ENCODE results near the gene KLHL1.

KLHL1 gene

GRCh38 chr13:69769608-69770007, 338.6 kb downstream of the KLHL1 start:
- Histone ChIP-seq H3K36me3 (ENCODE audit: insufficient read depth, low read length) (no peaks in the 10 kb centered on the region), H3K9ac (ENCODE audit: low read depth, low read length) (no peak overlapping the region), H3K27ac (ENCODE audit: low read depth, low read length) (no peak overlapping the region), H3K4me3 (ENCODE audit: low read length) (no peak overlapping the region), H3K9me3 (ENCODE audit: insufficient read depth, low read depth, low read length) (peaks cover 25% of the 10 kb centered on the region), H3K4me1 (ENCODE audit: insufficient read depth, low read length) (no peaks in the 10 kb centered on the region), H3K27me3 (ENCODE audit: insufficient read depth, low read length) (no peaks in the 10 kb centered on the region)
- 100% methylated on average over 3 of the region's 3 CpGs for WGBS

- Histone ChIP-seq H3K9me3 (ENCODE audit: insufficient read depth, low read depth, low read length) (no peaks in the 10 kb centered on the region), H3K27me3 (ENCODE audit: insufficient read depth, low read length) (no peaks in the 10 kb centered on the region), H3K27ac (ENCODE audit: low read depth, low read length) (no peak overlapping the region), H3K36me3 (ENCODE audit: insufficient read depth, low read length) (no peaks in the 10 kb centered on the region), H3K9ac (ENCODE audit: low read depth, low read length) (no peak overlapping the region), H3K4me3 (ENCODE audit: low read length) (no peak overlapping the region), H3K4me1 (ENCODE audit: insufficient read depth, low read length) (no peaks in the 10 kb centered on the region)
- 95% methylated on average over 1 of the region's 1 CpG for WGBS
These were observed 346.7 kb downstream of the KLHL1 start for GRCh38 chr13:69761581-69761980.

- H3K36me3 ChIP-seq (ENCODE audit: insufficient read depth, low read length) = no peaks in the 10 kb centered on the region
- H3K27ac ChIP-seq (ENCODE audit: low read depth, low read length) = no peak overlapping the region
- 96% methylated on average over 2 of the region's 2 CpGs for WGBS
- H3K9ac ChIP-seq (ENCODE audit: low read depth, low read length) = no peak overlapping the region
- H3K9me3 ChIP-seq (ENCODE audit: insufficient read depth, low read depth, low read length) = no peaks in the 10 kb centered on the region
- no peaks in the 10 kb centered on the region for H3K27me3 ChIP-seq (ENCODE audit: insufficient read depth, low read length)
- H3K4me1 ChIP-seq (ENCODE audit: insufficient read depth, low read length) = no peaks in the 10 kb centered on the region
- H3K4me3 ChIP-seq (ENCODE audit: low read length) = no peak overlapping the region
These were observed 353.2 kb downstream of the KLHL1 start for GRCh38 chr13:69755101-69755500.

- 94% methylated on average over 4 of the region's 4 CpGs for WGBS
These were observed 357.0 kb downstream of the KLHL1 start for GRCh38 chr13:69751259-69751658.

GRCh38 chr13:69737129-69737935, 370.9 kb downstream of the KLHL1 start:
- Histone ChIP-seq H3K27ac (ENCODE audit: low read depth, low read length) (no peak overlapping the region), H3K36me3 (ENCODE audit: insufficient read depth, low read length) (no peaks in the 10 kb centered on the region), H3K9ac (ENCODE audit: low read depth, low read length) (no peak overlapping the region), H3K4me1 (ENCODE audit: insufficient read depth, low read length) (no peaks in the 10 kb centered on the region), H3K4me3 (ENCODE audit: low read length) (no peak overlapping the region), H3K27me3 (ENCODE audit: insufficient read depth, low read length) (no peaks in the 10 kb centered on the region), H3K9me3 (ENCODE audit: insufficient read depth, low read depth, low read length) (no peaks in the 10 kb centered on the region)
- WGBS = 94% methylated on average over 11 of the region's 11 CpGs

More at GRCh38 chr13:69751259-69751658, 357.0 kb downstream of the KLHL1 start:
- H3K36me3 ChIP-seq (ENCODE audit: insufficient read depth, low read length) = no peaks in the 10 kb centered on the region
- no peaks in the 10 kb centered on the region for H3K27me3 ChIP-seq (ENCODE audit: insufficient read depth, low read length)
- no peaks in the 10 kb centered on the region for H3K4me1 ChIP-seq (ENCODE audit: insufficient read depth, low read length)
- no peak overlapping the region for H3K27ac ChIP-seq (ENCODE audit: low read depth, low read length)
- no peak overlapping the region for H3K4me3 ChIP-seq (ENCODE audit: low read length)
- no peak overlapping the region for H3K9ac ChIP-seq (ENCODE audit: low read depth, low read length)
- H3K9me3 ChIP-seq (ENCODE audit: insufficient read depth, low read depth, low read length) = no peaks in the 10 kb centered on the region

DNA sequence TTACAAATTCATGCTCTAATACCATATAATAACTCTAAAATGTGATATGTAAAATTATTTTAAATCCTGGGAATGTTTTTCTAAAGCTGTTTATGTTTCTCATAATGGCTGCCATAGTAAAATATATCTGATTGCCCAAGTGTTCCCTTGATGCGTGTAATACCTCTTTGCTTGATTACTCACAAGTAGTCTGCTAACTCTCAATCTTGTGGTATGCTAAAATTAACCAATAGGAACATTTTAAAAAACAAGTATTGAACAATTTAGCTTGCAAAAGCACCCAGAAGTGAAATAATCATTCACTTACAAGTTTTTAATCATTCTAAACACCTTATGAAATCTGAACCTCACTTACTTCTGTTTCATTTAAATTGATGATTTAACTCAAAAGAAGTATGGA, 386.6 kb downstream of the KLHL1 start:
- 100% methylated on average over 1 of the region's 1 CpG for WGBS
- Histone ChIP-seq H3K9ac (ENCODE audit: low read depth, low read length) (no peak overlapping the region), H3K4me3 (ENCODE audit: low read length) (no peak overlapping the region), H3K27ac (ENCODE audit: low read depth, low read length) (no peak overlapping the region), H3K4me1 (ENCODE audit: insufficient read depth, low read length) (no peaks in the 10 kb centered on the region), H3K36me3 (ENCODE audit: insufficient read depth, low read length) (no peaks in the 10 kb centered on the region), H3K9me3 (ENCODE audit: insufficient read depth, low read depth, low read length) (no peaks in the 10 kb centered on the region), H3K27me3 (ENCODE audit: insufficient read depth, low read length) (no peaks in the 10 kb centered on the region)

GRCh38 chr13:69720278-69720983, 387.8 kb downstream of the KLHL1 start:
- Histone ChIP-seq H3K9ac (ENCODE audit: low read depth, low read length) (no peak overlapping the region), H3K4me1 (ENCODE audit: insufficient read depth, low read length) (no peaks in the 10 kb centered on the region), H3K27ac (ENCODE audit: low read depth, low read length) (no peak overlapping the region), H3K9me3 (ENCODE audit: insufficient read depth, low read depth, low read length) (no peaks in the 10 kb centered on the region), H3K36me3 (ENCODE audit: insufficient read depth, low read length) (no peaks in the 10 kb centered on the region), H3K27me3 (ENCODE audit: insufficient read depth, low read length) (no peaks in the 10 kb centered on the region), H3K4me3 (ENCODE audit: low read length) (no peak overlapping the region)

DNA sequence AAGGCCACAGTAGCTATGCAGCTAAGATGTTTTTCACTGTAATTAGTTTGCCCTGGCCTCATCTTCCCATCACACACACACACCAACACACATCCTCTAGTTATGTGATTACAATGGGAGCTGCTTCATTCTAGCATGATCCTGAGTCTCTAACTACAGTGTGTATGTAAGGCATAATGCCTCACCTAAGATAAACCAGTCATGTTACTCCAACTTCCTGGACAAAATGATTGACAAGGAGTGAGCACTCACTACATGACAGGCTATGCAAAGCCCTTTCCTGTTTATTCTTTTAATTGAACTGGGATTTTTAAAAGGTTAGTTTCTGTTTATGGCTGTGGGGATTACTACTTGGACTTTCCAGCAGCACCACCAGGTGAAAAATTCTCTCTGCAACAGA, 401.4 kb downstream of the KLHL1 start:
- H3K4me1 ChIP-seq (ENCODE audit: insufficient read depth, low read length) = no peaks in the 10 kb centered on the region
- H3K36me3 ChIP-seq (ENCODE audit: insufficient read depth, low read length) = no peaks in the 10 kb centered on the region
- H3K4me3 ChIP-seq (ENCODE audit: low read length) = no peak overlapping the region
- H3K27ac ChIP-seq (ENCODE audit: low read depth, low read length) = no peak overlapping the region
- no peaks in the 10 kb centered on the region for H3K9me3 ChIP-seq (ENCODE audit: insufficient read depth, low read depth, low read length)
- no peaks in the 10 kb centered on the region for H3K27me3 ChIP-seq (ENCODE audit: insufficient read depth, low read length)
- H3K9ac ChIP-seq (ENCODE audit: low read depth, low read length) = no peak overlapping the region

DNA sequence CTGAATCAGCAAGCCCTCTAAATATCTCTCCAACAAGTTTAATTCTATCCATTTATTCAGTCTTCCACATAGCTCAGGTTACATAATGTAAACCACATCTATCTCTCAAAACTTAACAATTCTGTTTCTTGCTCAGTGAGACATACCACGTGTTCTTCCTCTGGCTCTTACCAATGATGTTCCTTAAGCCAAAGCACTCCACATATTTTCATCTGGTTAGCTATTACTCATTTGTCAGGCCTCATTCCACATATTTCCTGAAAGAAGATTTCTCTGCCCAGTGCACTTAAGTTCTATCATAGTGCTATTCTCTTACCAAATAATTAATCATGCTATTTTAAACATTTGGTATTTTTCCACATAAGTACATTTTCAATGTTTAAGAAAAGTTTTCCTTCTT, 403.9 kb downstream of the KLHL1 start:
- Histone ChIP-seq H3K4me1 (ENCODE audit: insufficient read depth, low read length) (no peaks in the 10 kb centered on the region), H3K27me3 (ENCODE audit: insufficient read depth, low read length) (no peaks in the 10 kb centered on the region), H3K27ac (ENCODE audit: low read depth, low read length) (no peak overlapping the region), H3K9ac (ENCODE audit: low read depth, low read length) (no peak overlapping the region), H3K9me3 (ENCODE audit: insufficient read depth, low read depth, low read length) (no peaks in the 10 kb centered on the region), H3K4me3 (ENCODE audit: low read length) (no peak overlapping the region), H3K36me3 (ENCODE audit: insufficient read depth, low read length) (no peaks in the 10 kb centered on the region)
- WGBS = 94% methylated on average over 1 of the region's 1 CpG

DNA sequence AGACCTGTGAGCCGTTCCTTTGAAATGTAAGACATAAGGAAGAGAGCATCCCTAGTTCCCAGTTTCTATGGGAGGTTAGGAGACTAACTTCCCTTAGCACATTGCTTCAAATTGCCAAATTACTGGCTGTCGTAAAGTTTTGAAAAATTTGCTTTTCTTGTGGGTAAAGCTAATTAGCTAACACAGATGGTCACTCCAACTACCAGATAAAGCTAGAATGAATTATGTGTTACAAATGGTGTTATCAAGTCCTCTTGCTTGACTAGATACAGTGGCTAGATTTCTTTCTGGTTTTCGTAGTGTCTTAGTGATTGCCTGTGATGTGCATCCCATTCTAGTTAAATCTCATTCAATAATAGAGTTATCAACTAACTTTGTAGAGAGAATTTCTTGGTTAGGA, 417.3 kb downstream of the KLHL1 start:
- Histone ChIP-seq H3K27me3 (ENCODE audit: insufficient read depth, low read length) (no peaks in the 10 kb centered on the region), H3K4me1 (ENCODE audit: insufficient read depth, low read length) (peaks cover 4% of the 10 kb centered on the region; the same call in 1 of the 2 replicates), H3K36me3 (ENCODE audit: insufficient read depth, low read length) (no peaks in the 10 kb centered on the region), H3K9ac (ENCODE audit: low read depth, low read length) (no peak overlapping the region), H3K9me3 (ENCODE audit: insufficient read depth, low read depth, low read length) (no peaks in the 10 kb centered on the region), H3K27ac (ENCODE audit: low read depth, low read length) (no peak overlapping the region), H3K4me3 (ENCODE audit: low read length) (no peak overlapping the region)
- WGBS = 75% methylated on average over 1 of the region's 3 CpGs

- Histone ChIP-seq H3K4me3 (ENCODE audit: low read length) (no peak overlapping the region), H3K9ac (ENCODE audit: low read depth, low read length) (no peak overlapping the region), H3K27ac (ENCODE audit: low read depth, low read length) (no peak overlapping the region), H3K36me3 (ENCODE audit: insufficient read depth, low read length) (no peaks in the 10 kb centered on the region), H3K9me3 (ENCODE audit: insufficient read depth, low read depth, low read length) (no peaks in the 10 kb centered on the region), H3K27me3 (ENCODE audit: insufficient read depth, low read length) (no peaks in the 10 kb centered on the region), H3K4me1 (ENCODE audit: insufficient read depth, low read length) (0 out of 2 replicates have a peak, but pooled peaks cover 5% of the 10 kb centered on the region)
- WGBS = 94% methylated on average over 3 of the region's 3 CpGs
These were observed 424.1 kb downstream of the KLHL1 start for GRCh38 chr13:69683921-69684686.

Measured in HUES64 (cell line).